ENCODE measurements around the gene KAZALD1. TPM values are rescaled to one million over a fixed set of nuclear protein-coding genes. Genes with fewer than 3 reads are reported as not detected.

Gene KAZALD1
- total RNA-seq, 2 donors from 2014 or later, result 7.0 to 7.5 TPM

- H3K4me3 ChIP-seq, result peak overlapping the region in 1 of 2 donors; percentile 72
- no peaks in the 10 kb centered on the region for H3K36me3 ChIP-seq
- H3K9me3 ChIP-seq, result no peaks in the 10 kb centered on the region
- no peaks in the 10 kb centered on the region for H3K27me3 ChIP-seq
- no peak for DNase-seq (ENCODE audit: low spot score)
- TF ChIP-seq CTCF (IDR thresholded peaks at IDR 0.05), result no peak
- H3K4me1 ChIP-seq, result peaks cover 0 to 72% of the 10 kb centered on the region in 2 donors
- H3K27ac ChIP-seq, result peak overlapping the region in 1 of 2 donors; percentile 98
These were observed 2.0 kb downstream of the KAZALD1 start for GRCh38 chr10:101063548-101064414.

- Histone ChIP-seq H3K4me3 (no peak overlapping the region), H3K9me3 (no peaks in the 10 kb centered on the region), H3K4me1 (peaks cover 0 to 72% of the 10 kb centered on the region in 2 donors), H3K27me3 (no peaks in the 10 kb centered on the region), H3K27ac (no peak overlapping the region), H3K36me3 (no peaks in the 10 kb centered on the region)
- no peak for TF ChIP-seq CTCF (IDR thresholded peaks at IDR 0.05)
- DNase-seq (ENCODE audit: low spot score), result no peak
These were observed 2.7 kb downstream of the KAZALD1 start for GRCh38 chr10:101064415-101065030.

DNA sequence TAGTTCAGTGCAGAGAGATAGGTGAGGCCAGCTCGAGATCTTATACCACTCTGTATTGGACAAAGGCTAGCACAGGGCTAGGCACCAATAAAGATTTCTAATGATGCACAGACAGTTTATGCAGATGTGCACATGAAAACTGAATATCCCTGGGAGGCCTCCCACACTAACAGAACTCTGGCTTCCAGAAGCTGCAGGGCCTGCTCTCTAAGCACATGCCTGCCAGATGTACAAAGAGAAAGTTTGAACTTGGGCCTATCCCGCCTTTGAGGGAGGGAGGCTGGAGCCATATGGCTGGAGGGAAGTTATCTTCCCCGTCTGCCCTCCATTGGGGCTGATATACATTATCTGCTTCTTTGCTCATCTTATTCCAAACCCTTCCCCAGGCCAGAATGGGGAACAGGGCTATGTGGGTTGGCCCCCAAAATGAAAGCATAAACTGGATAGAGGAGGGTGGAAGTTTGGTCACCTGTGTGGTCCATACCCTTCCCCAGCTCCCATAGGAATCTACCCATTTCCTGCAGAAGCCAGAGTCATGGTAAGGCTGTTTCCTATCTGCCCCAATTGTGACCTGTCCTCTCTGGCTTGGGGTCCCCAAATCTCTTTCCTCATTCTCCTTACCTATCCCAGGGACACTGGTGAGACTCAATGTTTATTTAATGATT, 3.8 kb downstream of the KAZALD1 start:
- DNase-seq (ENCODE audit: low spot score), result no peak
- Histone ChIP-seq H3K4me1 (peaks cover 0 to 65% of the 10 kb centered on the region in 2 donors), H3K36me3 (no peaks in the 10 kb centered on the region), H3K4me3 (peak overlapping the region; percentile 47 to 61), H3K27ac (peak overlapping the region; percentile 75), H3K9me3 (no peaks in the 10 kb centered on the region), H3K27me3 (no peaks in the 10 kb centered on the region)
- no peak for TF ChIP-seq CTCF (IDR thresholded peaks at IDR 0.05)

DNA sequence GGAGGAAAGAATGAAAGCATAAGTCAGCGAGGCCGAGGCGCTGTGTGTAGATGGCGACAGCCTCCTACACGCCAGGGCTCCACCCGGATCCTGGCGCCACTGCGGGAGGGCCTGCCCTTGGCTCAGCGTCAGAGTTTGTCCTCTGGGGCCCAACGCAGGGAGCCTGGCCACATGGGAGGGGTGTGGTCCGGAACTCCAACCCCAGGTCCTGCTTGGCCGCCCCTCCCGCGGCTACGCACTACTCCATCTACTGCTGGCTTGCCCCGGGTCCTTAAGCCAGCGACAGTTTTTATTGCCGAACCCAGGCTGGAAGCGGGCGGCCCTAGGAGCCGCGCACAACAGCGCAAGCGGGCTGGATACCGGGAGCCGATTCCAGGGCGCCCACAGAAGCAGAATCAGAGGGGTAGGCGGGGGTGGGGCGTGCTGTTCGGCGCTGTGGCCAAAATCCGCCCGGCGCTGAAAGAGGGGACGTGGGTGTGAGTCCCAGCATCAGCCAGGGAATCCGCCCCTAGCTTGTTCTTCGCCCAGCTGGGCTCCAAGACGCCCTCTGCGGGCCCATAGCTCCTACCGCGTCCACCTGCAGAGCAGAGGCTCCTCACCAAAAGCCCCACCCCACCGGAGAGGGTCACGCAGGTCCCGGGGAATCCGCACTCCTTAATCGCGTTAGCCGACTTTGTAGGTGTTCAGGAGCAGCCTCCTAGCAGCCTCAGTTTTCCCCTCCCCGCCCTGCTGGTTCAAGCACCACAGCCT, 4.5 kb downstream of the KAZALD1 start:
- H3K4me3 ChIP-seq, result peak overlapping the region; percentile 47 to 61
- peak; percentile 25 to 63 for TF ChIP-seq CTCF (IDR thresholded peaks at IDR 0.05)
- no peaks in the 10 kb centered on the region for H3K9me3 ChIP-seq
- peak; percentile 92 for DNase-seq (ENCODE audit: low spot score)
- no peaks in the 10 kb centered on the region for H3K27me3 ChIP-seq
- H3K4me1 ChIP-seq, result peaks cover 0 to 62% of the 10 kb centered on the region in 2 donors
- H3K36me3 ChIP-seq, result no peaks in the 10 kb centered on the region
- H3K27ac ChIP-seq, result peak overlapping the region; percentile 75

- peak overlapping the region; percentile 75 for H3K27ac ChIP-seq
- H3K4me3 ChIP-seq, result peak overlapping the region; percentile 47 to 61
- H3K9me3 ChIP-seq, result no peaks in the 10 kb centered on the region
- no peaks in the 10 kb centered on the region for H3K27me3 ChIP-seq
- DNase-seq (ENCODE audit: low spot score), result no peak
- TF ChIP-seq CTCF (IDR thresholded peaks at IDR 0.05), result no peak
- H3K36me3 ChIP-seq, result no peaks in the 10 kb centered on the region
- peaks cover 0 to 56% of the 10 kb centered on the region in 2 donors for H3K4me1 ChIP-seq
These were observed 5.1 kb downstream of the KAZALD1 start for GRCh38 chr10:101066896-101067355.

All from right atrium auricular region (tissue), 2 donors.